ENCODE measurements around the gene STIM1.

DNA sequence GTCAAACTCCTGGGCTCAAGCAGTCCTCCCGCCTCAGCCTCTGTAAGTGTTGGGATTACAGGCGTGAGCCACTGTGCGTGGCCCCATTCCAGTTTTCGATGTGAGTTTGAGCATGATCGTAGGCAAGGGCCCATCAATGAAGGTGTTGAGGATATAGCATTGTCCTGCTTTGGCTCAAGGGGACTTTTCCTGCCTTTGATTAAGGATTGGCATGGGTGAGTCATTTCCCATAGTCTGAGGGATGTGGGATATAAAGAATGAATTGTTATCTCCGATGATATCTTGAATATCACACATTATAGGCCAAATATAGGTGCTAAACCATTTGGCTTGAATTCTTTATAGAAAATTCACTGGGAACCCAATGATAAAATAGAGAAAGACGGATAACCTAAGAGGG, 30.4 kb downstream of the STIM1 start:
- TF ChIP-seq, protein P1, sequence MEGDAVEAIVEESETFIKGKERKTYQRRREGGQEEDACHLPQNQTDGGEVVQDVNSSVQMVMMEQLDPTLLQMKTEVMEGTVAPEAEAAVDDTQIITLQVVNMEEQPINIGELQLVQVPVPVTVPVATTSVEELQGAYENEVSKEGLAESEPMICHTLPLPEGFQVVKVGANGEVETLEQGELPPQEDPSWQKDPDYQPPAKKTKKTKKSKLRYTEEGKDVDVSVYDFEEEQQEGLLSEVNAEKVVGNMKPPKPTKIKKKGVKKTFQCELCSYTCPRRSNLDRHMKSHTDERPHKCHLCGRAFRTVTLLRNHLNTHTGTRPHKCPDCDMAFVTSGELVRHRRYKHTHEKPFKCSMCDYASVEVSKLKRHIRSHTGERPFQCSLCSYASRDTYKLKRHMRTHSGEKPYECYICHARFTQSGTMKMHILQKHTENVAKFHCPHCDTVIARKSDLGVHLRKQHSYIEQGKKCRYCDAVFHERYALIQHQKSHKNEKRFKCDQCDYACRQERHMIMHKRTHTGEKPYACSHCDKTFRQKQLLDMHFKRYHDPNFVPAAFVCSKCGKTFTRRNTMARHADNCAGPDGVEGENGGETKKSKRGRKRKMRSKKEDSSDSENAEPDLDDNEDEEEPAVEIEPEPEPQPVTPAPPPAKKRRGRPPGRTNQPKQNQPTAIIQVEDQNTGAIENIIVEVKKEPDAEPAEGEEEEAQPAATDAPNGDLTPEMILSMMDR (IDR thresholded peaks at IDR 0.05): no peak
- TF ChIP-seq POLR2AphosphoS5 (IDR thresholded peaks at IDR 0.05; ENCODE audit: low read depth, low read length): no peak
- TF ChIP-seq TCF7L2 (IDR thresholded peaks at IDR 0.05; ENCODE audit: low read depth, low read length): no peak
- no peak for TF ChIP-seq SIN3A (IDR thresholded peaks at IDR 0.05; ENCODE audit: borderline replicate concordance, insufficient read depth, low read depth, low read length)

Data from Panc1 (cell line).